ENCODE results near the gene ATP5F1E.

Gene ATP5F1E

GRCh38 chr20:59005523-59006166, 26.5 kb downstream of the ATP5F1E start:
- TF ChIP-seq CTCF (conservative IDR thresholded peaks at IDR 0.05; ENCODE audit: low read length) (no peak), EZH2phosphoT487 (IDR thresholded peaks at IDR 0.05; ENCODE audit: borderline replicate concordance) (no peak)
- H3K4me1 ChIP-seq (ENCODE audit: insufficient read depth, low read length, poor library complexity, severe bottlenecking) = peaks cover 13% of the 10 kb centered on the region
- H3K9ac ChIP-seq (ENCODE audit: low read depth, low read length, poor library complexity, severe bottlenecking) = no peak overlapping the region
- no peaks in the 10 kb centered on the region for H3K79me2 ChIP-seq (ENCODE audit: insufficient read depth, low read length)
- H3K36me3 ChIP-seq (ENCODE audit: insufficient read depth, low read length) = no peaks in the 10 kb centered on the region
- H3K4me3 ChIP-seq (ENCODE audit: low read length, poor library complexity, severe bottlenecking) = no peak overlapping the region
- H3F3A ChIP-seq (ENCODE audit: low read depth) = no peaks in the 10 kb centered on the region
- H3K9me3 ChIP-seq (ENCODE audit: insufficient read depth, low read depth, low read length) = no peaks in the 10 kb centered on the region
- H4K20me1 ChIP-seq (ENCODE audit: insufficient read depth, low read length, poor library complexity, severe bottlenecking) = no peaks in the 10 kb centered on the region
- no peaks in the 10 kb centered on the region for H3K27me3 ChIP-seq (ENCODE audit: insufficient read depth, low read length, poor library complexity, severe bottlenecking)
- no peak overlapping the region for H2AFZ ChIP-seq (ENCODE audit: low read length)
- peak overlapping the region; percentile 59 for H3K4me2 ChIP-seq (ENCODE audit: low read depth, low read length, poor library complexity, severe bottlenecking)
- H3K9me2 ChIP-seq (replicated peaks; ENCODE audit: low read depth, low read length) = no peaks in the 10 kb centered on the region

- Histone ChIP-seq H4K20me1 (ENCODE audit: insufficient read depth, low read length, poor library complexity, severe bottlenecking) (no peaks in the 10 kb centered on the region), H3K4me2 (ENCODE audit: low read depth, low read length, poor library complexity, severe bottlenecking) (peak overlapping the region; percentile 59), H3K27me3 (ENCODE audit: insufficient read depth, low read length, poor library complexity, severe bottlenecking) (no peaks in the 10 kb centered on the region), H3K36me3 (ENCODE audit: insufficient read depth, low read length) (no peaks in the 10 kb centered on the region), H3K9me2 (replicated peaks; ENCODE audit: low read depth, low read length) (no peaks in the 10 kb centered on the region), H2AFZ (ENCODE audit: low read length) (peak overlapping the region; percentile 68; the same call in 1 of the 2 replicates), H3K9ac (ENCODE audit: low read depth, low read length, poor library complexity, severe bottlenecking) (no peak overlapping the region), H3K4me1 (ENCODE audit: insufficient read depth, low read length, poor library complexity, severe bottlenecking) (peaks cover 13% of the 10 kb centered on the region), H3K9me3 (ENCODE audit: insufficient read depth, low read depth, low read length) (no peaks in the 10 kb centered on the region), H3K4me3 (ENCODE audit: low read length, poor library complexity, severe bottlenecking) (peak overlapping the region; percentile 28), H3F3A (ENCODE audit: low read depth) (no peaks in the 10 kb centered on the region), H3K79me2 (ENCODE audit: insufficient read depth, low read length) (no peaks in the 10 kb centered on the region)
- TF ChIP-seq EZH2phosphoT487 (IDR thresholded peaks at IDR 0.05; ENCODE audit: borderline replicate concordance) (no peak), CTCF (conservative IDR thresholded peaks at IDR 0.05; ENCODE audit: low read length) (no peak)
These were observed 27.2 kb downstream of the ATP5F1E start for GRCh38 chr20:59004763-59005522.

GRCh38 chr20:59004493-59004762, 27.7 kb downstream of the ATP5F1E start:
- TF ChIP-seq EZH2phosphoT487 (IDR thresholded peaks at IDR 0.05; ENCODE audit: borderline replicate concordance) (no peak), CTCF (conservative IDR thresholded peaks at IDR 0.05; ENCODE audit: low read length) (no peak)
- Histone ChIP-seq H3K36me3 (ENCODE audit: insufficient read depth, low read length) (no peaks in the 10 kb centered on the region), H2AFZ (ENCODE audit: low read length) (no peak overlapping the region; the same call in 1 of the 2 replicates), H3K4me2 (ENCODE audit: low read depth, low read length, poor library complexity, severe bottlenecking) (peak overlapping the region; percentile 59), H3K9ac (ENCODE audit: low read depth, low read length, poor library complexity, severe bottlenecking) (no peak overlapping the region), H3K9me2 (replicated peaks; ENCODE audit: low read depth, low read length) (no peaks in the 10 kb centered on the region), H3F3A (ENCODE audit: low read depth) (no peaks in the 10 kb centered on the region), H3K4me1 (ENCODE audit: insufficient read depth, low read length, poor library complexity, severe bottlenecking) (peaks cover 13% of the 10 kb centered on the region), H3K4me3 (ENCODE audit: low read length, poor library complexity, severe bottlenecking) (peak overlapping the region; percentile 28), H3K27me3 (ENCODE audit: insufficient read depth, low read length, poor library complexity, severe bottlenecking) (no peaks in the 10 kb centered on the region), H3K79me2 (ENCODE audit: insufficient read depth, low read length) (no peaks in the 10 kb centered on the region), H4K20me1 (ENCODE audit: insufficient read depth, low read length, poor library complexity, severe bottlenecking) (no peaks in the 10 kb centered on the region), H3K9me3 (ENCODE audit: insufficient read depth, low read depth, low read length) (no peaks in the 10 kb centered on the region)
